OCI-LY1 (cell line): ENCODE results near the gene NDUFV1.

Experiments
- H2AFZ ChIP-seq: fragments of 200-600 bp; sonication (generic), shearing (Covaris generic); 2 replicates; pipeline ENCODE4 v1.6.0; 2014; ENCODE audit warnings: antibody characterized with exemption, mild to moderate bottlenecking, low read length
- H3F3A ChIP-seq: fragments of 200-600 bp; sonication (generic), shearing (Covaris generic); 2 replicates; pipeline ENCODE4 v1.6.0; 2014; ENCODE audit warnings: mild to moderate bottlenecking, antibody characterized with exemption, low read length, moderate library complexity; ENCODE audit not compliant: insufficient read depth
- H3K27ac ChIP-seq: fragments of 200-600 bp; sonication (generic); 2 replicates; pipeline ENCODE4 v1.5.1; 2014; ENCODE audit warnings: low read length, mixed run types, mild to moderate bottlenecking, low read depth; ENCODE audit not compliant: poor library complexity, severe bottlenecking
- H3K27me3 ChIP-seq: fragments of 200-600 bp; sonication (generic); 2 replicates; pipeline ENCODE4 v1.6.0; 2014; ENCODE audit warnings: antibody characterized with exemption, mild to moderate bottlenecking, low read length, moderate library complexity; ENCODE audit not compliant: insufficient read depth
- H3K36me3 ChIP-seq: fragments of 200-600 bp; sonication (generic); 2 replicates; pipeline ENCODE4 v1.6.1; 2014; ENCODE audit warnings: mild to moderate bottlenecking, antibody characterized with exemption, low read length, moderate library complexity, mixed read lengths; ENCODE audit not compliant: insufficient read depth
- H3K4me1 ChIP-seq: fragments of 200-600 bp; sonication (generic); 2 replicates; pipeline ENCODE4 v1.5.1; 2014; ENCODE audit warnings: mild to moderate bottlenecking, low read length, moderate library complexity; ENCODE audit not compliant: insufficient read depth, severe bottlenecking
- H3K4me2 ChIP-seq: fragments of 200-600 bp; sonication (generic), shearing (Covaris generic); 2 replicates; pipeline ENCODE4 v1.6.1; 2014; ENCODE audit warnings: low read length
- H3K4me3 ChIP-seq: fragments of 200-600 bp; sonication (generic); 2 replicates; pipeline ENCODE4 v1.5.1; 2014; ENCODE audit warnings: low read length, low read depth, mild to moderate bottlenecking, mixed read lengths; ENCODE audit not compliant: poor library complexity, severe bottlenecking
- H3K79me2 ChIP-seq: fragments of 200-600 bp; shearing (Covaris generic); 2 replicates; pipeline ENCODE4 v1.6.1; 2016; ENCODE audit warnings: mixed run types, low read length, mixed read lengths; ENCODE audit not compliant: insufficient read depth
- H3K9ac ChIP-seq: fragments of 200-600 bp; sonication (generic), shearing (Covaris generic); 2 replicates; pipeline ENCODE4 v1.6.1; 2014; ENCODE audit warnings: mild to moderate bottlenecking, low read length, mixed read lengths
- H3K9me2 ChIP-seq: fragments of 200-600 bp; sonication (generic), shearing (Covaris generic); 2 replicates; pipeline ENCODE4 v1.6.1; 2014; ENCODE audit warnings: low read depth, mild to moderate bottlenecking, low read length, mixed read lengths
- H3K9me3 ChIP-seq: fragments of 200-600 bp; shearing (Covaris generic); 2 replicates; pipeline ENCODE4 v1.6.1; 2014; ENCODE audit warnings: low read length, mixed read lengths
- H4K20me1 ChIP-seq: fragments of 200-600 bp; sonication (generic), shearing (Covaris generic); 2 replicates; pipeline ENCODE4 v1.6.0; 2016; ENCODE audit warnings: mild to moderate bottlenecking, low read length; ENCODE audit not compliant: insufficient read depth
- EZH2 ChIP-seq: fragments of 200-600 bp; sonication (generic), shearing (Covaris generic); IDR thresholded peaks from 2 replicates; pipeline ENCODE4 v1.8.0; 2017; ENCODE audit warnings: borderline replicate concordance, mixed run types, mild to moderate bottlenecking, antibody characterized with exemption, low read length, moderate library complexity, mixed read lengths
- TF ChIP-seq, protein P1 (sequence below): fragments of 200-600 bp; sonication (generic), shearing (Covaris generic); IDR thresholded peaks from 2 replicates; pipeline ENCODE4 v1.5.1; 2017; ENCODE audit warnings: mild to moderate bottlenecking, antibody characterized with exemption, low read length, moderate library complexity, mixed read lengths

Gene NDUFV1

DNA sequence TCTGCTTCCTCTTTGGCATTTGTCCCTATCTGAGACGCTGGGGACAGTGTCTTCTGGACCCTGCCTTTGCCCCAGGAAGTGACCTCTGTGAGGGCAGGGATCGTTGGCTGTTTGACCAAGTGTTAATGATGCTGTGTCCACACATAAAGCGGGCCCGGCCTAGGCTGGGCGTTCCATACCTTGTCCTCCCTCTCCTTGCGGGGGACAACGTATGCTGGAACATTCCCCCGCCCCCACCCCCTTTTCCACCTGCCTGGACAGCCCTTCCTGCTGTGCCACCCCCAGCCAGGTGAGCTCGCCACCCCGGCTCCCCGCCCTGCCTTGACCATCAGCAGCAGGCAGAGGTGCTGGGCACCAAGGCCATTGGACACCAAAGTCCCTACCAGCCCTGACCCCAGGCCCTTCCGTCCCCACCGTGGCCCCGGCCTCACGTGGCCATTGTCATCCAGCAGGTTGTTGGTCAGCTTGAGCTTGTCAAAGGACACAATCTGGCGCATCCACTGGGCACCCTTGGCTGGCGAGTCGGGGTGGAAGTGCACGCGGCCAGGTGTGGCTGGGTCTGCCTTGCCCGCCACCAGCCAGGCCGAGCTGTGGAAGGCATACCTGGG is 27.1 kb downstream of the NDUFV1 start:
- no peak overlapping the region for H2AFZ ChIP-seq
- no peak overlapping the region for H3K4me2 ChIP-seq

DNA sequence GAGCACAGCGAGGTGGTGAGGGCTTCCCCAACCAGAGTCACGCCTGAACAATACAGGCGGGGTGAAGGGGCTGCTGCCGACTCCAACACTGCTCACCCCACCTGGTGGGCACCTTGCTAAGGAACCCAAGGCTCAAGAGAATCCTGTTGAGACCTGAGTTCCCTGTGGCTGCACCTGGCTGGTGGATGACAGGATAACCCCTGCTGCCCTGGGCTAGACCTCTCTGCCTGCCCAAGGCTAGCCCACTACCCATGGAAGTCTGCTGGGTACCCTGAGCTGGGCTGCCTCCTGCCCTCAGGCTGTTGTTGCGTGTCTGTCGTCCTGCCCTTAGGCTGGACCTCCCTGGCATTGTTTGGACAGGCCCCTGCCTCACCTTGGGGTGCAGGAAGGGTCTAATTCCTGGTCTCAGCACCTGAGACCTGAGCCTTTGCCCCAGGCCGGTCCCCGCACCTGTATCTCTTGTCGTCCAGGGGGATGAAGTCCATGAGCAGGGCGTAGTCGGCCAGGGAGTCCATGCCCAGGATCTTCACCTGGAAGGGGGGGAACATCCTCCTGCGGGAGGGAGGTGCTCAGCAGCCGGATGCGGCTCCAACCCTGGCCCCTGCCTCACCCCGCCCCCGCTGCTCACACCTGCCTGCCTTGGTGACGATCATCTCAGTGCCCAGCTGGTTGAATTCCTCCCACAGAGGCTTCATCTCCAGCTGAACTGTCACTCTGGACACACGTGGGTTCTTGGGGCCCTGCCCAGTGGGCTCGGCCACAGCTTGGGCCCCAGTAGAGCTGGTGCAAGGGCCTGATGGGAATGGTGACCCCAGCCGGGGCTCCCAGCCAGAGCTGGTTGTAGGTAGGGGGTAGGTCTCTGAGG is 27.9 kb downstream of the NDUFV1 start:
- Histone ChIP-seq H3K9me2 (no peaks in the 10 kb centered on the region), H3K79me2 (no peaks in the 10 kb centered on the region), H3K27ac (no peak overlapping the region), H4K20me1 (no peaks in the 10 kb centered on the region), H3K4me1 (peaks cover 6% of the 10 kb centered on the region), H3K9me3 (no peaks in the 10 kb centered on the region), H2AFZ (no peak overlapping the region), H3K9ac (no peak overlapping the region), H3F3A (no peaks in the 10 kb centered on the region), H3K4me3 (no peak overlapping the region), H3K4me2 (no peak overlapping the region), H3K27me3 (peaks cover 9% of the 10 kb centered on the region; the same call in 1 of the 2 replicates), H3K36me3 (no peaks in the 10 kb centered on the region)
- TF ChIP-seq EZH2, result no peak
- TF ChIP-seq, protein P1, sequence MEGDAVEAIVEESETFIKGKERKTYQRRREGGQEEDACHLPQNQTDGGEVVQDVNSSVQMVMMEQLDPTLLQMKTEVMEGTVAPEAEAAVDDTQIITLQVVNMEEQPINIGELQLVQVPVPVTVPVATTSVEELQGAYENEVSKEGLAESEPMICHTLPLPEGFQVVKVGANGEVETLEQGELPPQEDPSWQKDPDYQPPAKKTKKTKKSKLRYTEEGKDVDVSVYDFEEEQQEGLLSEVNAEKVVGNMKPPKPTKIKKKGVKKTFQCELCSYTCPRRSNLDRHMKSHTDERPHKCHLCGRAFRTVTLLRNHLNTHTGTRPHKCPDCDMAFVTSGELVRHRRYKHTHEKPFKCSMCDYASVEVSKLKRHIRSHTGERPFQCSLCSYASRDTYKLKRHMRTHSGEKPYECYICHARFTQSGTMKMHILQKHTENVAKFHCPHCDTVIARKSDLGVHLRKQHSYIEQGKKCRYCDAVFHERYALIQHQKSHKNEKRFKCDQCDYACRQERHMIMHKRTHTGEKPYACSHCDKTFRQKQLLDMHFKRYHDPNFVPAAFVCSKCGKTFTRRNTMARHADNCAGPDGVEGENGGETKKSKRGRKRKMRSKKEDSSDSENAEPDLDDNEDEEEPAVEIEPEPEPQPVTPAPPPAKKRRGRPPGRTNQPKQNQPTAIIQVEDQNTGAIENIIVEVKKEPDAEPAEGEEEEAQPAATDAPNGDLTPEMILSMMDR, result no peak

More for the DNA sequence above, 27.1 kb downstream of the NDUFV1 start:
- Histone ChIP-seq H3K4me3 (no peak overlapping the region), H3K27ac (no peak overlapping the region), H3F3A (no peaks in the 10 kb centered on the region), H3K9me3 (no peaks in the 10 kb centered on the region), H3K27me3 (peaks cover 9% of the 10 kb centered on the region; the same call in 1 of the 2 replicates), H3K79me2 (no peaks in the 10 kb centered on the region), H3K9ac (no peak overlapping the region), H3K4me1 (peaks cover 13% of the 10 kb centered on the region), H3K9me2 (no peaks in the 10 kb centered on the region), H4K20me1 (no peaks in the 10 kb centered on the region), H3K36me3 (no peaks in the 10 kb centered on the region)
- TF ChIP-seq EZH2, result no peak
- TF ChIP-seq, protein P1, result no peak

DNA sequence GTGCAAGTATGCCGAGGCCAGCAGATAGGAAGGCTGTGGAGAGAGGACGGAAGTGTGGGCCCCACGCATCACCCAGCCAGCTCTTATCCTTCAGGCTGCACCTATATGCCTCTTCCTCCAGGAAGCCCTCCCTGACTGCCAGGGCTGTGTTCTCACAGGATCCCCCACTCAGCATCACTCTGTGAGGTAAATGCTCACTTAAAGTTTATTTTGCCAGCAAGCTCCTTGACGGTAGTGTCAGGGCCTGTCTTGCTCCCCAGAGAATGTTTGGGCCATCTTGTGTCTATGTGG is 28.4 kb downstream of the NDUFV1 start:
- Histone ChIP-seq H3K4me1 (peaks cover 6% of the 10 kb centered on the region), H3K27ac (no peak overlapping the region), H3K9me3 (no peaks in the 10 kb centered on the region), H4K20me1 (no peaks in the 10 kb centered on the region), H3K79me2 (no peaks in the 10 kb centered on the region), H3K27me3 (peaks cover 9% of the 10 kb centered on the region; the same call in 1 of the 2 replicates), H3K9ac (no peak overlapping the region), H3K4me3 (no peak overlapping the region), H3K9me2 (no peaks in the 10 kb centered on the region), H3K36me3 (no peaks in the 10 kb centered on the region), H3F3A (no peaks in the 10 kb centered on the region), H2AFZ (no peak overlapping the region), H3K4me2 (no peak overlapping the region)
- TF ChIP-seq EZH2, result no peak
- TF ChIP-seq, protein P1, result no peak
